ENCODE measurements around the gene API5.

Gene API5

GRCh38 chr11:43328482-43328881 lies 16.7 kb downstream of the API5 start:
- no peak for TF ChIP-seq REST (IDR thresholded peaks at IDR 0.05; ENCODE audit: insufficient read depth in 1 of 2, low read depth in 2 of 2, low read length in 2 of 2)
- no peak for TF ChIP-seq POLR2AphosphoS5 (IDR thresholded peaks at IDR 0.05; ENCODE audit: low read depth, low read length)
- no peak for TF ChIP-seq TAF1 (IDR thresholded peaks at IDR 0.05; ENCODE audit: borderline replicate concordance, insufficient read depth, low read length)
- no peak for TF ChIP-seq FOXP2 (optimal IDR thresholded peaks at IDR 0.05; ENCODE audit: borderline replicate concordance, extremely low read depth, extremely low read length, insufficient read depth)
- TF ChIP-seq SIN3A (IDR thresholded peaks at IDR 0.05; ENCODE audit: borderline replicate concordance, insufficient read depth, low read length) = no peak

- no peak for TF ChIP-seq TAF1 (IDR thresholded peaks at IDR 0.05; ENCODE audit: borderline replicate concordance, insufficient read depth, low read length)
- TF ChIP-seq POLR2AphosphoS5 (IDR thresholded peaks at IDR 0.05; ENCODE audit: low read depth, low read length) = no peak
- no peak for TF ChIP-seq SIN3A (IDR thresholded peaks at IDR 0.05; ENCODE audit: borderline replicate concordance, insufficient read depth, low read length)
- TF ChIP-seq REST (IDR thresholded peaks at IDR 0.05; ENCODE audit: insufficient read depth in 1 of 2, low read depth in 2 of 2, low read length in 2 of 2) = no peak
- TF ChIP-seq FOXP2 (optimal IDR thresholded peaks at IDR 0.05; ENCODE audit: borderline replicate concordance, extremely low read depth, extremely low read length, insufficient read depth) = no peak
These were observed 29.4 kb downstream of the API5 start for GRCh38 chr11:43341159-43341558.

GRCh38 chr11:43354311-43354710 lies 42.5 kb downstream of the API5 start:
- TF ChIP-seq TAF1 (IDR thresholded peaks at IDR 0.05; ENCODE audit: borderline replicate concordance, insufficient read depth, low read length) (no peak), POLR2AphosphoS5 (IDR thresholded peaks at IDR 0.05; ENCODE audit: low read depth, low read length) (no peak), REST (IDR thresholded peaks at IDR 0.05; ENCODE audit: insufficient read depth in 1 of 2, low read depth in 2 of 2, low read length in 2 of 2) (no peak), FOXP2 (optimal IDR thresholded peaks at IDR 0.05; ENCODE audit: borderline replicate concordance, extremely low read depth, extremely low read length, insufficient read depth) (no peak), SIN3A (IDR thresholded peaks at IDR 0.05; ENCODE audit: borderline replicate concordance, insufficient read depth, low read length) (no peak)

GRCh38 chr11:43356336-43356735 lies 44.5 kb downstream of the API5 start:
- TF ChIP-seq FOXP2 (optimal IDR thresholded peaks at IDR 0.05; ENCODE audit: borderline replicate concordance, extremely low read depth, extremely low read length, insufficient read depth) (no peak), REST (IDR thresholded peaks at IDR 0.05; ENCODE audit: insufficient read depth in 1 of 2, low read depth in 2 of 2, low read length in 2 of 2) (no peak), SIN3A (IDR thresholded peaks at IDR 0.05; ENCODE audit: borderline replicate concordance, insufficient read depth, low read length) (no peak), POLR2AphosphoS5 (IDR thresholded peaks at IDR 0.05; ENCODE audit: low read depth, low read length) (no peak), TAF1 (IDR thresholded peaks at IDR 0.05; ENCODE audit: borderline replicate concordance, insufficient read depth, low read length) (no peak)

GRCh38 chr11:43358279-43358800 lies 46.5 kb downstream of the API5 start:
- TF ChIP-seq FOXP2 (optimal IDR thresholded peaks at IDR 0.05; ENCODE audit: borderline replicate concordance, extremely low read depth, extremely low read length, insufficient read depth) (no peak), REST (IDR thresholded peaks at IDR 0.05; ENCODE audit: insufficient read depth in 1 of 2, low read depth in 2 of 2, low read length in 2 of 2) (peak in 1 of 2 experiments; percentile 49; a peak in 1 of 4 replicates), POLR2AphosphoS5 (IDR thresholded peaks at IDR 0.05; ENCODE audit: low read depth, low read length) (no peak; the same call in 1 of the 2 replicates), SIN3A (IDR thresholded peaks at IDR 0.05; ENCODE audit: borderline replicate concordance, insufficient read depth, low read length) (0 out of 2 replicates have a peak, but pooled peaks have one; percentile 40), TAF1 (IDR thresholded peaks at IDR 0.05; ENCODE audit: borderline replicate concordance, insufficient read depth, low read length) (no peak)
